BJ (cell line): ENCODE measurements around the gene PHPT1. TPM values are rescaled to one million over a fixed set of nuclear protein-coding genes. Genes with fewer than 3 reads are reported as not detected.
"Not testable (repeated sequence)": the region's sequence is repeated elsewhere in the genome, so short reads cannot be mapped to it uniquely, and the experiment has no call there.

Experiments used
- CTCF ChIA-PET: fragments of 350-600 bp; formaldehyde crosslinking; extraction: SDS; loops from one replicate; lab custom pipeline; 2021; ENCODE audit warnings: antibody characterized with exemption, inconsistent platforms; lab: Yijun Ruan, JAX
- POLR2A ChIA-PET: fragments of 300-600 bp; sonication (Branson Sonifier 250); formaldehyde crosslinking; extraction: SDS; loops from one replicate; lab custom pipeline; 2021; ENCODE audit warnings: antibody characterized with exemption; lab: Charles Lee
- DNase-seq: peaks from one replicate; pipeline ENCODE4 v3.0.0-alpha.2; 2011; ENCODE audit warnings: low read depth
- H3K27me3 ChIP-seq: 2 replicates; pipeline ENCODE4 v1.6.0; 2011; ENCODE audit warnings: low read length; ENCODE audit not compliant: control insufficient read depth, insufficient read depth
- H3K36me3 ChIP-seq: 2 replicates; pipeline ENCODE4 v1.5.1; 2011; ENCODE audit warnings: low read length; ENCODE audit not compliant: control insufficient read depth, insufficient read depth
- H3K4me3 ChIP-seq: 2 replicates; pipeline ENCODE4 v1.5.1; 2011; ENCODE audit warnings: low read depth, mild to moderate bottlenecking, control low read depth, low read length
- CTCF ChIP-seq: IDR thresholded peaks from 2 replicates; pipeline ENCODE4 v1.5.1; 2011; ENCODE audit warnings: low read depth, mild to moderate bottlenecking, control low read depth, inconsistent platforms, low read length, moderate library complexity; ENCODE audit not compliant: insufficient read depth
- polyA plus RNA-seq: library from polyadenylated mRNA; depleted of rRNA; stranded (reverse); fragments of >200 nt; gene quantifications from 2 replicates; pipeline ENCODE4 v1.2.3, GENCODE V29; 2011

PHPT1 gene
- polyA plus RNA-seq, 1 experiment, result 233 TPM

GRCh38 chr9:136835162-136835931 lies 13.9 kb upstream of the PHPT1 start:
- Histone ChIP-seq H3K36me3 (peaks cover 26% of the 10 kb centered on the region), H3K27me3 (no peaks in the 10 kb centered on the region), H3K4me3 (no peak overlapping the region)
- POLR2A ChIA-PET, result no interaction called here
- no peak for TF ChIP-seq CTCF
- CTCF ChIA-PET, result interaction anchor here (1.1 to 2.3 kb wide), 2 partner anchors 7 to 194 kb away, joined by 3 to 8 read pairs; partner anchors contain the start of gene AJM1
- no peak for DNase-seq

GRCh38 chr9:136835932-136836904 lies 13.0 kb upstream of the PHPT1 start:
- Histone ChIP-seq H3K27me3 (no peaks in the 10 kb centered on the region), H3K36me3 (peaks cover 22% of the 10 kb centered on the region), H3K4me3 (no peak overlapping the region)
- no peak for TF ChIP-seq CTCF
- DNase-seq, result no peak
- ChIA-PET CTCF (interaction anchor here (1.1 kb wide), 1 partner anchor 193 kb away, joined by 3 read pairs; no protein-coding TSS in a partner anchor), POLR2A (no interaction called here)

- Histone ChIP-seq H3K4me3 (no peak overlapping the region), H3K36me3 (peaks cover 15% of the 10 kb centered on the region), H3K27me3 (no peaks in the 10 kb centered on the region)
- no peak for DNase-seq
- no peak for TF ChIP-seq CTCF
- ChIA-PET POLR2A (no interaction called here), CTCF (no interaction called here)
Measured at GRCh38 chr9:136837146-136837855, 11.9 kb upstream of the PHPT1 start.

- H3K4me3 ChIP-seq, CTCF ChIA-PET, POLR2A ChIA-PET, H3K27me3 ChIP-seq, DNase-seq: not testable (repeated sequence)
- H3K36me3 ChIP-seq, result peaks cover 14% of the 10 kb centered on the region
Measured at GRCh38 chr9:136837856-136838277, 11.3 kb upstream of the PHPT1 start.

GRCh38 chr9:136838314-136839228 lies 10.6 kb upstream of the PHPT1 start:
- CTCF ChIA-PET, result interaction anchor here (1.5 kb wide), 1 partner anchor 197 kb away, joined by 5 read pairs; no protein-coding TSS in a partner anchor
- POLR2A ChIA-PET, result no interaction called here
- Histone ChIP-seq H3K27me3 (no peaks in the 10 kb centered on the region), H3K36me3 (peaks cover 14% of the 10 kb centered on the region), H3K4me3 (no peak overlapping the region)
- DNase-seq, result no peak
- no peak for TF ChIP-seq CTCF
